Right lobe of liver (tissue), 4 donors: ENCODE data around the gene SFSWAP.

Experiments used
- POLR2A ChIP-seq: fragments of 450-650 bp; IDR thresholded peaks from one replicate; pipeline ENCODE4 v1.6.1; 2017; ENCODE audit warnings: antibody characterized with exemption, mild to moderate bottlenecking
- TF ChIP-seq, protein P1 (sequence below), 4 donors: fragments of 200-600 bp in 3 of 4; fragments of 450-650 bp in 1 of 4; IDR thresholded peaks; one replicate each; pipeline versions ENCODE4 v1.5.1 to v1.8.0; 2016 to 2022; ENCODE audit warnings: antibody characterized with exemption in 4 of 4, mild to moderate bottlenecking in 2 of 4
- donor health status: DM: no; HTN: no; CAD: no.
- donor health status: DM: no; HTN: no; CAD: no.
- donor health status: DM: no; HTN: yes; CAD: no.

DNA sequence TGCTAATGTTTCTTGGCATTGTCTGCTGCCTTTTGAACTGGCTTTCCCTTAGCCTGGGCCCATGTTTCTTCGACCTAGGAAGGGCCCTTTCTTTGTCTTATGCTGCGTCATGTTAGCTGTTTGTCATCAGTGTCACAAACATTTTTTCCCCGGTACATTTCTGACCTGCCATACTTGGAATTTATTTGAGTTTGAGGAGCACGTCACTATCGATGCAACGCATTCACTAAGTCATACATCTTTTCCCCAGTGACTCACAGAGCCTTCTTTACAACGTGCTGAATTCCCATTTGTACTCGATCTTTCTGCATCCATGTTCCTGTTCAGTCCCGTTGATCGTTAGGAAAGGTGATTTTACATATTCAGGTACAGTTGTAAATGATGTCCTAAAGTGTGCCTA lies 61.1 kb downstream of the SFSWAP start:
- TF ChIP-seq, protein P1, sequence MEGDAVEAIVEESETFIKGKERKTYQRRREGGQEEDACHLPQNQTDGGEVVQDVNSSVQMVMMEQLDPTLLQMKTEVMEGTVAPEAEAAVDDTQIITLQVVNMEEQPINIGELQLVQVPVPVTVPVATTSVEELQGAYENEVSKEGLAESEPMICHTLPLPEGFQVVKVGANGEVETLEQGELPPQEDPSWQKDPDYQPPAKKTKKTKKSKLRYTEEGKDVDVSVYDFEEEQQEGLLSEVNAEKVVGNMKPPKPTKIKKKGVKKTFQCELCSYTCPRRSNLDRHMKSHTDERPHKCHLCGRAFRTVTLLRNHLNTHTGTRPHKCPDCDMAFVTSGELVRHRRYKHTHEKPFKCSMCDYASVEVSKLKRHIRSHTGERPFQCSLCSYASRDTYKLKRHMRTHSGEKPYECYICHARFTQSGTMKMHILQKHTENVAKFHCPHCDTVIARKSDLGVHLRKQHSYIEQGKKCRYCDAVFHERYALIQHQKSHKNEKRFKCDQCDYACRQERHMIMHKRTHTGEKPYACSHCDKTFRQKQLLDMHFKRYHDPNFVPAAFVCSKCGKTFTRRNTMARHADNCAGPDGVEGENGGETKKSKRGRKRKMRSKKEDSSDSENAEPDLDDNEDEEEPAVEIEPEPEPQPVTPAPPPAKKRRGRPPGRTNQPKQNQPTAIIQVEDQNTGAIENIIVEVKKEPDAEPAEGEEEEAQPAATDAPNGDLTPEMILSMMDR (IDR thresholded peaks at IDR 0.05): no peak
- no peak for TF ChIP-seq POLR2A
